CD4-positive, alpha-beta T cell treated with Interleukin-12 subunit alpha and Interleukin-12 subunit beta, for 1 hour (primary cell): ENCODE data around the gene PACS2.

ENCODE experiments used
- DNase-seq: peaks from one replicate; pipeline ENCODE4 v3.0.0-alpha.2; 2020

PACS2 gene

DNA sequence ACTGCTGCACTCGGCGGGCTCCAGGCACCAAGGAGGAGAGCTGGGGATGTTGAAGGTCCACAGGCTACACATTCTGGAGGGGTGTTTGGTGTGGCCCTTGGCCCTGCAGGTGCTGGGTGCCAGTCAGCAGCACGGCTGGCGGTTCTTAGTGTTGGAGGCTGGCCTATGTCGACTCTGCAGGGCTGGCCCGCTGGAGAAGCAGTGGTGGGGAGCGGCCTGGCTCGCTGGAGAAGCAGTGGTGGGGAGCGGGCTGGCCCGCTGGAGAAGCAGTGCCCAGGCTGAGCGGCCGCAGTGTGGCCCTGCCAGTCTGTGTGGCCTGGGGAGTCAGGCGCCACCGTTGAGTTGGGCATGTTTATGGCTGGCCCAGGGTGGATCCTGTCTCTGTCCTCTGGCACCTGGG is 132.4 kb downstream of the PACS2 start:
- DNase-seq = no peak
